H1 (cell line): ENCODE measurements around the gene OBSL1. TPM values are rescaled to one million over a fixed set of nuclear protein-coding genes. Genes with fewer than 3 reads are reported as not detected.
A peak's percentile ranks its signal among the peaks of the same experiment; 100 is the strongest.

Source experiments
- CTCF ChIA-PET: fragments of 300-600 bp; sonication (Branson Sonifier 250); formaldehyde crosslinking; loops from one replicate; lab custom pipeline; 2021; ENCODE audit not compliant: partially characterized antibody; lab: Charles Lee
- POLR2A ChIA-PET: fragments of 300-600 bp; sonication (Branson Sonifier 250); formaldehyde crosslinking; loops from one replicate; lab custom pipeline; 2021; ENCODE audit warnings: inconsistent platforms; ENCODE audit not compliant: partially characterized antibody; lab: Charles Lee
- DNase-seq, 2 experiments: peaks; one replicate each; pipeline versions ENCODE4 v3.0.0 to v3.0.0-alpha.2; 2010 to 2022; ENCODE audit warnings: low spot score in 2 of 2, low read depth in 1 of 2, mixed read lengths in 1 of 2
- FAIRE-seq: peaks from 2 replicates; lab custom pipeline; 2011; peaks lifted over from hg19 to GRCh38; lab: Jason Lieb, UNC
- H2AFZ ChIP-seq: 2 replicates; pipeline ENCODE4 v1.8.1; 2012; ENCODE audit warnings: low read length, inconsistent platforms
- H2AK5ac ChIP-seq: 2 replicates; pipeline ENCODE4 v1.6.1; 2013; ENCODE audit warnings: low read depth, low read length
- H2BK120ac ChIP-seq: replicated peaks from 2 replicates; pipeline ENCODE3; 2013; ENCODE audit warnings: low read depth, low read length, inconsistent platforms
- H2BK12ac ChIP-seq: 2 replicates; pipeline ENCODE4 v1.6.1; 2013; ENCODE audit warnings: low read depth, low read length
- H2BK15ac ChIP-seq: 2 replicates; pipeline ENCODE4 v1.6.1; 2013; ENCODE audit warnings: low read length
- H2BK20ac ChIP-seq: 2 replicates; pipeline ENCODE4 v1.6.1; 2013; ENCODE audit warnings: low read length
- H2BK5ac ChIP-seq: 2 replicates; pipeline ENCODE4 v1.6.1; 2013; ENCODE audit warnings: low read depth, low read length
- H3K14ac ChIP-seq: 2 replicates; pipeline ENCODE4 v1.6.1; 2013; ENCODE audit warnings: inconsistent platforms; ENCODE audit not compliant: insufficient read length
- H3K18ac ChIP-seq: 2 replicates; pipeline ENCODE4 v1.6.1; 2013; ENCODE audit warnings: low read length; ENCODE audit errors: extremely low read depth
- H3K23ac ChIP-seq: 2 replicates; pipeline ENCODE4 v1.6.1; 2013; ENCODE audit warnings: inconsistent platforms; ENCODE audit not compliant: insufficient read length
- H3K23me2 ChIP-seq: 2 replicates; pipeline ENCODE4 v1.6.1; 2013; ENCODE audit warnings: low read depth, low read length
- H3K27ac ChIP-seq: 2 replicates; pipeline ENCODE4 v1.6.1; 2011; ENCODE audit warnings: low read depth, low read length, inconsistent platforms
- H3K27me3 ChIP-seq, 4 experiments: replicated peaks in 1 of 4; 1 replicate in 1 of 4; 2 replicates in 3 of 4; pipeline versions ENCODE4 v1.6.1 to v1.8.1; 2011 to 2013; ENCODE audit warnings: low read length in 3 of 4, mild to moderate bottlenecking in 3 of 4, inconsistent platforms in 2 of 4, mixed read lengths in 2 of 4, moderate library complexity in 1 of 4; ENCODE audit not compliant: control insufficient read depth in 3 of 4, insufficient read depth in 3 of 4; ENCODE audit errors: extremely low read depth in 1 of 4
- H3K36me3 ChIP-seq, 4 experiments: 2 replicates each; pipeline versions ENCODE4 v1.6.1 to v1.8.1; 2011 to 2013; ENCODE audit warnings: mild to moderate bottlenecking in 4 of 4, low read length in 3 of 4, moderate library complexity in 2 of 4, control low read depth in 1 of 4, inconsistent platforms in 1 of 4; ENCODE audit not compliant: insufficient read depth in 4 of 4, control insufficient read depth in 2 of 4
- H3K4ac ChIP-seq: replicated peaks from 2 replicates; pipeline ENCODE3; 2013; ENCODE audit warnings: low read length, low read depth, mixed read lengths, inconsistent platforms; ENCODE audit not compliant: insufficient read length
- H3K4me1 ChIP-seq, 4 experiments: replicated peaks in 1 of 4; 1 replicate in 1 of 4; 2 replicates in 3 of 4; pipeline versions ENCODE4 v1.6.1 to v1.8.1; 2011 to 2013; ENCODE audit warnings: low read length in 3 of 4, inconsistent platforms in 2 of 4, mixed read lengths in 1 of 4; ENCODE audit not compliant: insufficient read depth in 4 of 4, control insufficient read depth in 3 of 4
- H3K4me2 ChIP-seq, 2 experiments: 2 replicates each; pipeline versions ENCODE4 v1.6.1 to v1.8.1; 2011 to 2013; ENCODE audit warnings: low read depth in 2 of 2, low read length in 2 of 2, control low read depth in 1 of 2, inconsistent platforms in 1 of 2, mild to moderate bottlenecking in 1 of 2; ENCODE audit not compliant: insufficient read depth in 1 of 2
- H3K4me3 ChIP-seq, 4 experiments: fragments of 200-600, 300-600 bp in 1 of 4; sonication (generic), shearing (Covaris generic), sonication (Bioruptor Twin) in 1 of 4; 2 replicates each; pipeline versions ENCODE4 v1.5.1 to v1.8.1; 2011 to 2016; ENCODE audit warnings: low read length in 4 of 4, low read depth in 3 of 4, control low read depth in 2 of 4, inconsistent platforms in 2 of 4, mild to moderate bottlenecking in 2 of 4, mixed read lengths in 1 of 4, moderate library complexity in 1 of 4; ENCODE audit not compliant: insufficient read depth in 2 of 4; ENCODE audit errors: extremely low read depth in 1 of 4
- H3K56ac ChIP-seq: replicated peaks from 2 replicates; pipeline ENCODE3; 2013; ENCODE audit warnings: low read depth, mild to moderate bottlenecking, mixed read lengths, low read length, inconsistent platforms; ENCODE audit not compliant: insufficient read length
- H3K79me1 ChIP-seq: 2 replicates; pipeline ENCODE4 v1.6.1; 2013; ENCODE audit warnings: low read depth, low read length, control low read depth
- H3K79me2 ChIP-seq, 2 experiments: 2 replicates each; pipeline versions ENCODE4 v1.6.1 to v1.8.1; 2012 to 2013; ENCODE audit warnings: low read length in 2 of 2, mild to moderate bottlenecking in 2 of 2, inconsistent platforms in 1 of 2; ENCODE audit not compliant: insufficient read depth in 2 of 2, control insufficient read depth in 1 of 2
- H3K9ac ChIP-seq, 4 experiments: replicated peaks in 1 of 4; 1 replicate in 1 of 4; 2 replicates in 3 of 4; pipeline versions ENCODE4 v1.6.1 to v1.8.1; 2011 to 2013; ENCODE audit warnings: low read depth in 3 of 4, low read length in 3 of 4, control low read depth in 2 of 4, mild to moderate bottlenecking in 2 of 4, moderate library complexity in 2 of 4, inconsistent platforms in 1 of 4; ENCODE audit errors: extremely low read depth in 1 of 4
- H3K9me3 ChIP-seq, 2 experiments: 2 replicates each; pipeline versions ENCODE4 v1.6.1 to v1.8.1; 2012 to 2013; ENCODE audit warnings: mild to moderate bottlenecking in 2 of 2, moderate library complexity in 2 of 2, control low read depth in 1 of 2, inconsistent platforms in 1 of 2, low read depth in 1 of 2, low read length in 1 of 2, mixed read lengths in 1 of 2; ENCODE audit not compliant: insufficient read depth in 2 of 2
- H4K20me1 ChIP-seq, 2 experiments: replicated peaks in 1 of 2; 2 replicates each; pipeline versions ENCODE3 to v1.8.1; 2011 to 2013; ENCODE audit warnings: inconsistent platforms in 2 of 2, low read length in 2 of 2, mild to moderate bottlenecking in 1 of 2; ENCODE audit not compliant: insufficient read depth in 2 of 2, control insufficient read depth in 1 of 2
- H4K5ac ChIP-seq: 2 replicates; pipeline ENCODE4 v1.6.1; 2013; ENCODE audit warnings: low read length, low read depth, mixed read lengths, inconsistent platforms; ENCODE audit not compliant: insufficient read length
- H4K8ac ChIP-seq: 2 replicates; pipeline ENCODE4 v1.8.0; 2013; ENCODE audit warnings: mild to moderate bottlenecking, moderate library complexity, low read length, inconsistent platforms; ENCODE audit not compliant: insufficient read depth; ENCODE audit errors: extremely low read depth
- H4K91ac ChIP-seq: replicated peaks from 2 replicates; pipeline ENCODE3; 2013; ENCODE audit warnings: low read length, mixed read lengths, inconsistent platforms; ENCODE audit not compliant: insufficient read length
- BACH1 ChIP-seq: IDR thresholded peaks from 2 replicates; pipeline ENCODE4 v1.6.1; 2012; ENCODE audit warnings: low read length, improper control_type of control experiment
- CBX8 ChIP-seq: fragments of 300-800, 300-1000 bp; sonication (generic); IDR thresholded peaks from 2 replicates; pipeline ENCODE4 v1.7.1; 2016; ENCODE audit warnings: low read depth, low read length, borderline replicate concordance
- HDAC2 ChIP-seq, 2 experiments: fragments of 300-600 bp in 1 of 2; sonication (generic) in 1 of 2; IDR thresholded peaks; 2 replicates each; pipeline ENCODE4 v1.6.1; 2011 to 2012; ENCODE audit warnings: low read depth in 2 of 2, low read length in 2 of 2, mild to moderate bottlenecking in 2 of 2, moderate library complexity in 2 of 2, borderline replicate concordance in 1 of 2, inconsistent platforms in 1 of 2
- NANOG ChIP-seq: IDR thresholded peaks from 2 replicates; pipeline ENCODE4 v1.6.1; 2011; ENCODE audit warnings: low read length, low read depth, mild to moderate bottlenecking, inconsistent platforms; ENCODE audit not compliant: insufficient read depth, poor library complexity, severe bottlenecking
- SIRT6 ChIP-seq: IDR thresholded peaks from one replicate; pipeline ENCODE4 v1.7.1; 2012; ENCODE audit warnings: low read length, inconsistent platforms
- SIX5 ChIP-seq: IDR thresholded peaks from 2 replicates; pipeline ENCODE4 v1.6.1; 2011; ENCODE audit warnings: mild to moderate bottlenecking, low read depth, low read length
- SP4 ChIP-seq: IDR thresholded peaks from 2 replicates; pipeline ENCODE4 v1.6.1; 2012; ENCODE audit warnings: low read length, inconsistent platforms
- SUZ12 ChIP-seq: fragments of 200-600 bp; sonication (generic); IDR thresholded peaks from 2 replicates; pipeline ENCODE4 v1.6.1; 2012; ENCODE audit warnings: mild to moderate bottlenecking, inconsistent platforms, low read length, moderate library complexity, mixed read lengths
- TEAD4 ChIP-seq: IDR thresholded peaks from 2 replicates; pipeline ENCODE4 v1.6.1; 2012; ENCODE audit warnings: low read depth, low read length, inconsistent platforms, mixed read lengths
- WGBS, 2 experiments: shearing (Covaris generic) in 1 of 2; methylation state at CpG; one replicate each; pipeline versions ENCODE4 v1.1.6 to v1.1.7; 2013 to 2015; ENCODE audit warnings: low lambda C conversion rate in 2 of 2, mixed read lengths in 2 of 2, inconsistent platforms in 1 of 2, low coverage in 1 of 2, missing lambda C conversion rate in 1 of 2; ENCODE audit not compliant: insufficient replicate concordance in 2 of 2, insufficient coverage in 1 of 2, insufficient read length in 1 of 2; ENCODE audit errors: extremely low coverage in 1 of 2, missing lambda C conversion rate in 1 of 2; 5-methylcytosine and 5-hydroxymethylcytosine counted together
- polyA plus RNA-seq, 7 experiments: library from polyadenylated mRNA; depleted of rRNA in 3 of 7; stranded (reverse) in 5 of 7; unstranded in 2 of 7; fragments of >200 nt in 5 of 7; fragments of 200-250 nt in 2 of 7; gene quantifications; 1 replicate in 5 of 7; 2 replicates in 1 of 7; 4 replicates in 1 of 7; pipeline versions ENCODE4 v1.2.1 to v1.2.3, GENCODE V29; 2011 to 2013; ENCODE audit warnings: missing spikeins in 2 of 7, mixed read lengths in 2 of 7
- total RNA-seq: library from RNA; stranded (reverse); fragmentation: NEBNext Ultra II Directional; extraction: Animal tissue kit (Norgen Biotek cat#: 25700); gene quantifications from 2 replicates; pipeline ENCODE4 v1.2.1, GENCODE V29; 2021
- TF ChIP-seq, protein P1 (sequence below): IDR thresholded peaks from 2 replicates; pipeline ENCODE4 v1.6.1; 2011; ENCODE audit warnings: low read length, improper control_type of control experiment

Gene OBSL1
- total and polyA plus RNA-seq, 2 of the 8 experiments (the other 6 are each of a cell fraction or from before 2014, with no cell fraction given): 116 to 127 TPM

DNA sequence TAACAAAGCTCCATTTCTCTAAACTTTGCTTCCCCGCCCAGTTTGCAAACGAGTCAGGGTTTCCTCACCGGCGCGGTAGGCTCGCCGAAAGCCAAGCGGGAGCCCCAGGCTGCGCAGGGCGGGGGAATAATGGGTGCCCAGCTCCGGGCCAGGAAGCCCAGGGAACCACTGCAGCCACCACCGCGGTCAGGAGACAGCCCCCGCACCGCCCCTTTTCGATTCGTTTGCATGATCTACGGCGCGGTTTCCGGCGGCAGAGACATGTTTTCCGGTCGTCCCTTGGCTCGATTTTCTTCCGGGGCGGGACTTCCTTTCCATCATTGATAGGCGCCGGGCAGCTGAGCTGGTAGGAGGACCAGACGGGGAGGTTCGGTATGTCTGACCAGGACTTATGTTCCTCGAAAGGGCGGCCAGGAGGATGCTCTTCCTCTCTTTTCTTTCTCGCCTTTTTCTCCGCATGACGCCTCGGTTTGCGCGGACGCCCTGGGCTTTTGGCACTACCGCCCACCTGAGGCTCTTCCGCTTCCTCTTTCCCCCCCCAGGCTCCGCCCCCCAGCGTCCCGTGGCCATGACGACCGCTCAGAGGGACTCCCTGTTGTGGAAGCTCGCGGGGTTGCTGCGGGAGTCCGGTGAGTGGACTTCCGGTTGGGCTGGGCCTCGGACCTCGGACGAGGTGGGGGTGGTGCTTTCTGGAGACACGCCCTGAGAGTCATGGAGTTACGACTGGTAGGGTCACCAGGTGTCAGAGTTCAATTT is 26.4 kb upstream of the OBSL1 start, which contains the start of gene STK11IP:
Gene STK11IP (plus strand): TSS at position 306 of the 756 bp plus-strand sequence. CDS start 263 bp downstream, at position 569.
- H2BK120ac ChIP-seq: peak within 1 kb of the TSS; percentile 13
- ChIA-PET CTCF (interaction anchor here (0.7 to 14.4 kb wide), 17 partner anchors 13 to 195 kb away, joined by 3 to 143 read pairs (median 4); partner anchors contain the start of genes CHPF, INHA, OBSL1 and SLC4A3), POLR2A (interaction anchor here (0.6 to 13.4 kb wide), 22 partner anchors 8 to 613 kb away, joined by 3 to 127 read pairs (median 6); partner anchors contain the start of genes CHPF, GMPPA, INHA and OBSL1)
- peak within 1 kb of the TSS; percentile 95 for H2BK5ac ChIP-seq
- H4K91ac ChIP-seq: peak within 1 kb of the TSS; percentile 82
- no peaks in the 10 kb centered on the region for H3K79me2 ChIP-seq
- FAIRE-seq (peak; percentile 86), DNase-seq (peak; percentile 93 to 96)
- H3K4me3 ChIP-seq: peak within 1 kb of the TSS; percentile 75 to 87 (median 84)
- peak within 1 kb of the TSS; percentile 97 for H3K18ac ChIP-seq
- H4K8ac ChIP-seq: peak within 1 kb of the TSS; percentile 95
- H3K4me2 ChIP-seq: peak within 1 kb of the TSS; percentile 84 to 88
- peak within 1 kb of the TSS; percentile 82; the same call in 1 of the 2 replicates for H2BK12ac ChIP-seq
- peak within 1 kb of the TSS; percentile 70 for H3K27ac ChIP-seq
- H3K4me1 ChIP-seq: peaks cover 0 to 13% (median 2%) of the 10 kb centered on the region in 4 experiments; a peak in 4 of 7 replicates
- H2BK20ac ChIP-seq: no peak within 1 kb of the TSS; the same call in 1 of the 2 replicates
- H2BK15ac ChIP-seq: peak within 1 kb of the TSS; percentile 92
- peaks cover 0 to 6% (median 0%) of the 10 kb centered on the region in 4 experiments; a peak in 4 of 8 replicates for H3K36me3 ChIP-seq
- peak within 1 kb of the TSS; percentile 36 for H3K4ac ChIP-seq
- H3K23ac ChIP-seq: no peak within 1 kb of the TSS
- peaks cover 2% of the 10 kb centered on the region; the same call in 1 of the 2 replicates for H3K23me2 ChIP-seq
- no peaks in the 10 kb centered on the region for H4K20me1 ChIP-seq
- peak within 1 kb of the TSS; percentile 54; the same call in 1 of the 2 replicates for H2AK5ac ChIP-seq
- 0% methylated on average over 47 of the region's 57 CpGs; no CpG with 5 or more reads in 1 of the 2 experiments for WGBS, 2 experiments
- H3K79me1 ChIP-seq: no peaks in the 10 kb centered on the region; the same call in 1 of the 2 replicates
- no peak within 1 kb of the TSS for H3K14ac ChIP-seq
- H2AFZ ChIP-seq: peak within 1 kb of the TSS; percentile 91
- H3K9ac ChIP-seq: peak within 1 kb of the TSS; percentile 64 to 79 (median 72)
- no peaks in the 10 kb centered on the region for H3K9me3 ChIP-seq
- H3K56ac ChIP-seq: peak within 1 kb of the TSS; percentile 92
- H3K27me3 ChIP-seq: no peaks in the 10 kb centered on the region
- H4K5ac ChIP-seq: peak within 1 kb of the TSS; percentile 84
- no peak for TF ChIP-seq CBX8
- TF ChIP-seq SIX5: no peak; the same call in 1 of the 2 replicates
- TF ChIP-seq NANOG: no peak
- peak; percentile 72; the same call in 1 of the 2 replicates for TF ChIP-seq SP4
- peak; percentile 77 to 95; a peak in 3 of 4 replicates for TF ChIP-seq HDAC2 (IDR thresholded peaks at IDR 0.05; ENCODE audit: borderline replicate concordance in 1 of 2, low read depth in 2 of 2, low read length in 2 of 2)
- no peak for TF ChIP-seq SUZ12
- TF ChIP-seq, protein P1, sequence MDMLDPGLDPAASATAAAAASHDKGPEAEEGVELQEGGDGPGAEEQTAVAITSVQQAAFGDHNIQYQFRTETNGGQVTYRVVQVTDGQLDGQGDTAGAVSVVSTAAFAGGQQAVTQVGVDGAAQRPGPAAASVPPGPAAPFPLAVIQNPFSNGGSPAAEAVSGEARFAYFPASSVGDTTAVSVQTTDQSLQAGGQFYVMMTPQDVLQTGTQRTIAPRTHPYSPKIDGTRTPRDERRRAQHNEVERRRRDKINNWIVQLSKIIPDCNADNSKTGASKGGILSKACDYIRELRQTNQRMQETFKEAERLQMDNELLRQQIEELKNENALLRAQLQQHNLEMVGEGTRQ: no peak
- no peak for TF ChIP-seq TEAD4
- TF ChIP-seq BACH1: no peak
- no peak for TF ChIP-seq SIRT6
